ENCODE measurements around the gene PLCB2. TPM values are rescaled to one million over a fixed set of nuclear protein-coding genes. Genes with fewer than 3 reads are reported as not detected.
A peak's percentile ranks its signal among the peaks of the same experiment; 100 is the strongest.

PLCB2 gene
- total and polyA plus RNA-seq, 8 donors, result 13.5 to 86.4 (median 14.9) TPM

DNA sequence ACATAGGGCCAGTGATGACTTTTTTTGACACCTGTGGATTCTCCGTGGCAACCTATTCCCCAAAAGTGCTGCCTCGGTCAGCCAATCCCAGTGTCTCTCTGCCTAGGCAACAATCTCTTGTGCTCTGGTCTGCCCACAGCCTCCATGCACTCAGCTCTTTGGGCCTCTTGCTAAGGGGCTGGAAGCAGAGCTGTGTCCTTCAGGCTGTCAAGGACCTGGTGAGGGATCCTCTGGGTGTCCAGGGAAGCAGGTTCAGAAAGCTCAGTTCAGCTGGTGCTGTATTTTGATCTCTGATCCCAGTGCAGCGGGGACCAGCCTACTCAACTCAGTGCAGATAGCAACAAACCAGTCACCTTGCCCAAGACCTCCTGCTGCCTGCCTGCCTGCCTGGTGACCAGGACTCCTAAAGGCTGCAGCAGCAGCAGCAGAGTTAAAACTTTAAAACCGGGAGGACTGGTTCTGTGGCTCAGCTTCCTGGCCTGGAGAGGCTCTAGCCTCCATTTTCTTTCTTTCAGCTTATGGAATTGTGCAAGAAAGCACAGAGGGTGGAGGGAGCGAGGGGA is 62.7 kb downstream of the PLCB2 start:
- Histone ChIP-seq H3K4me1 (no peaks in the 10 kb centered on the region), H3K4me3 (no peak overlapping the region), H3K9me3 (no peaks in the 10 kb centered on the region), H3K27ac (no peak overlapping the region), H3K36me3 (no peaks in the 10 kb centered on the region), H3K27me3 (peaks cover 0 to 9% of the 10 kb centered on the region in 2 donors)
- DNase-seq, result peak; percentile 25 to 87 (median 30)
- intact Hi-C loops (cut with DNase I), result no loop called here
- peak; percentile 84 for ATAC-seq
- TF ChIP-seq CTCF (IDR thresholded peaks at IDR 0.05), result no peak

DNA sequence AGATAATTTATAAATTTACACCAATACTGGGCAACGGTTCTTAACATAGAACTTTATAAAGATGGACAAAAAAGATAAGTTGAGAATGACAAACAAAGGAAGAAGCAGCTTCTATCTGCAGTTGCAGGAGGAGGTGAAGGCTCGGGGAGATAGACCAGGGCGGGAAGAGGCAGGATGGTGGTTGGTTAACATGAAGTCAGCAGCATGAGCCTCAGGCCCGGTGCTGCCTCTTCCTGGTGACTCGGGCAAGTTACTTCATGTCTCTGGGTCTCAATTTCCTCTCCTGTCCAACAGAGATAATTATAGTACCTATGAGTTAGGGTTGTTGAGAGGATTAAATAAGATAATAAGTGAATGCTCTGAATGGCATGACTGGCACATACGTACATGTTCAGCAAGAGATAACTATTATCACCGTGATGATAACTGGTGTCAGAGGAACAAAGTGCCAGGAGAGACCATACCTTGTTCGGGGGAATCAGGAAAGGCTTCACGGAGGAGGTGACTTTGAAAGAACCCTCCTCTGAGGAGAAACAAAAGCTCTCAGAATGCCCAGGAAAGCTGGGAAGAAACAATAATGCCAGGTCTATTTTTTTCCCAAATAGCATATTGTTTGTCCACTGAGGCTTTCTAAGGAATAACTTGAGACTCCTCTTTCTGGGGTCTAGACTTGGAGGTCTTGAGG is 64.5 kb downstream of the PLCB2 start:
- TF ChIP-seq CTCF (IDR thresholded peaks at IDR 0.05), result no peak
- ATAC-seq, result no peak
- peaks cover 0 to 11% of the 10 kb centered on the region in 2 donors for H3K4me1 ChIP-seq

DNA sequence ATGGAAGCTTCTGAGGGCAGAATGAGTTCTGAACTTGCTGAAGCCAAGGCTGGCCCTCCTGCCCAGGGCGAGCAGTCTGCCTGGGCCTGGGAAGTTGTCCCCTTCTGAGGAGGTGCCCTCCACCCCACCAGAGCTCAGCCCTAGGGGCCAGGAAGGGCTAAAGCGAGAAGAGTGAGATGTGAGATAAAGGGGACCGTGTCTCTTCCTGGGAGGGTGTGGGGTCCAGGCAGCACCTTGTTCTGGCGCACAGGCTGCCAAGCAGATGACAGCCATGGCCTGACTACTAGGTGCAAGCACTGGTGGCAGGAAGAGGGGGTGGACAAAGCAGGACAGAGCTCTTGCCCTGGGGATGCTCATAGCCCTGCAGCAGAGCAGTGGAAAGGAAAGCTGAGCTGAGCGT is 65.1 kb downstream of the PLCB2 start:
- DNase-seq (peak in 2 of 4 donors; percentile 19 to 40), ATAC-seq (no peak)
- Histone ChIP-seq H3K27ac (no peak overlapping the region), H3K27me3 (peaks cover 0 to 33% of the 10 kb centered on the region in 2 donors), H3K36me3 (no peaks in the 10 kb centered on the region), H3K4me3 (no peak overlapping the region), H3K4me1 (peaks cover 0 to 11% of the 10 kb centered on the region in 2 donors), H3K9me3 (no peaks in the 10 kb centered on the region)
- intact Hi-C loops (cut with DNase I), result no loop called here
- no peak for TF ChIP-seq CTCF (IDR thresholded peaks at IDR 0.05)

More for the DNA sequence above, 64.5 kb downstream of the PLCB2 start:
- Histone ChIP-seq H3K27ac (no peak overlapping the region), H3K27me3 (peaks cover 0 to 27% of the 10 kb centered on the region in 2 donors), H3K4me3 (no peak overlapping the region), H3K36me3 (no peaks in the 10 kb centered on the region), H3K9me3 (no peaks in the 10 kb centered on the region)
- intact Hi-C loops (cut with DNase I), result no loop called here
- DNase-seq, result no peak

GRCh38 chr15:40242213-40242599 is 65.5 kb downstream of the PLCB2 start:
- peaks cover 0 to 33% of the 10 kb centered on the region in 2 donors for H3K27me3 ChIP-seq
- no peaks in the 10 kb centered on the region for H3K9me3 ChIP-seq
- H3K4me1 ChIP-seq, result peaks cover 0 to 11% of the 10 kb centered on the region in 2 donors
- intact Hi-C loops (cut with DNase I), result no loop called here
- DNase-seq, result peak in 1 of 4 donors; percentile 53
- no peak overlapping the region for H3K4me3 ChIP-seq
- no peak for TF ChIP-seq CTCF (IDR thresholded peaks at IDR 0.05)
- H3K36me3 ChIP-seq, result no peaks in the 10 kb centered on the region
- no peak for ATAC-seq
- no peak overlapping the region for H3K27ac ChIP-seq

Measured in left lung (tissue), 10 donors.